GM18951 (cell line): Measurements from ENCODE around the gene CDKN2B-AS1.
"Not testable (repeated sequence)": the region's sequence is repeated elsewhere in the genome, so short reads cannot be mapped to it uniquely, and the experiment has no call there.

Source experiments
- POLR2A ChIP-seq: IDR thresholded peaks from 4 replicates; pipeline ENCODE4 v1.6.1; 2011; ENCODE audit warnings: mild to moderate bottlenecking; ENCODE audit not compliant: insufficient read length, insufficient read depth; ENCODE audit errors: extremely low read depth
- in situ Hi-C: fragments of 300-500 bp; cut with MboI; formaldehyde crosslinking; loops from one replicate; pipeline ENCODE4 v1.12.0; 2022; ENCODE audit warnings: low sequenced_read_pairs, mixed read lengths, inconsistent platforms; ENCODE audit not compliant: unreplicated experiment

CDKN2B-AS1 gene

GRCh38 chr9:22049411-22049810, 54.8 kb downstream of the CDKN2B-AS1 start:
- in situ Hi-C loops: no loop called here
- TF ChIP-seq POLR2A: no peak

- in situ Hi-C loops: no loop called here
- TF ChIP-seq POLR2A: no peak
These were observed 56.3 kb downstream of the CDKN2B-AS1 start for GRCh38 chr9:22050924-22051323.

DNA sequence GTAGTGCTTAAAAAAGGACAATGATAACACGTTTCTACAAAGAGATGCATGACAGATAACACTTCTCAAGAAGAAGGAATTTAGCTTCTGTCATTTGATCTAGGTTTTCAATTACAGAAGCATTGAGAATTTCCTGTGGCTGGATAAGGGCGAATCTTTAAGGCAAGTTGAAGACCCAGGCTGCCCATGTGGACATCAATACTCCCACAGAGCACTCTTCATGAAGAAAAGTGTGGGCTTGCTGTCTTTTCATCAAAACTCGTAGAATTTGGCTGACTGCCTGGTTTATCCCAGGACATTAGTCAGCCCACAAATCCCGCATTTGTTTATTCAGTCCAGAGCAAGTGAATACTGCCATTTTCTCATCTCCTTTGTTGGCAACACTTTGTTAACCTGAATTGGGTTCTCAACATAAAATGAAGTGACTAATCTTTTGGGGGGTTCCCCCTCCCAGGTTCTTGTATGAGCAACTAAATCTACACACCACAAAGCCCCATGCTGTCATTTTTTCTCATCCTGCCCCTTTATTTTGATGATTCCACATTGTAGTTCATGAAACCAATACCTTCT, 57.9 kb downstream of the CDKN2B-AS1 start:
- in situ Hi-C loops: no loop called here
- TF ChIP-seq POLR2A: no peak

GRCh38 chr9:22053178-22053577, 58.6 kb downstream of the CDKN2B-AS1 start:
- in situ Hi-C loops: no loop called here
- TF ChIP-seq POLR2A: no peak

DNA sequence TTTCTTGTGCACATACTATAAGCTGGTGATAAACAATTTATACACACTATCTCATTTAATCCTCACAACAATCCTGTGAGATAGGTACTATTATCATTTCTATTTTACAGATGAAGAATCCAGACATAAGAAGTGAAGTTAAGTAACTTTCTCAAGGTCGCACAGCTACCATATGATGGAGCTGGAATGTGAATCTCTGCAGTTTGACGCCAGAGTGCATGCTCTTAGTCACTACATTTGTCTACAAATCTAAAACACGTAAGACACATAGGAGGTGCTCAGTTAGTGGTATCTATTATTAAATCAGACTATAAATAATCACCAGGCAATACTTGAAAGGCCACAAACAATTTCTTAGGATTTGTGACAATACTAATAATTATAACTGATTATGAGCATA, 59.5 kb downstream of the CDKN2B-AS1 start:
- in situ Hi-C loops: no loop called here
- TF ChIP-seq POLR2A: no peak

DNA sequence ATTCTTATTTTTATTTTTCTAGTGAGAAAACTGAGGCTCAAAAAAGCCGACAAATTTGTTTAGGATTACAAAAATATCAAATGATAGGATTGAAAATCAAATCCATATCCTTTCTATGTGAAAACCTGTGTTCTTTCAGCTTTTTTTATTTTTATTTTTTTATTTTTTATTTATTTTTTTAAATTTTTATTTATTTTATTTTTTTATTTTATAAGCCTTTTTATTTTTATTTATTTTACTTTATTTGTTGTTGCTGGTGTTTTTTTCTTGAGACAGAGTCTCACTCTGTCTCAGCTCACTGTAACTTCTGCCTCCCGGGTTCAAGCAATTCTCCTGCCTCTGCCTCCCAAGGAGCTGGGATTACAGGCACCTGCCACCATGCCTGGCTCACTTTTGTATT, 59.9 kb downstream of the CDKN2B-AS1 start:
- in situ Hi-C loops: no loop called here
- TF ChIP-seq POLR2A: no peak

- in situ Hi-C loops: no loop called here
- no peak for TF ChIP-seq POLR2A
These were observed 60.5 kb downstream of the CDKN2B-AS1 start for GRCh38 chr9:22055090-22055489.

GRCh38 chr9:22056402-22056801, 61.8 kb downstream of the CDKN2B-AS1 start:
- in situ Hi-C loops: no loop called here
- TF ChIP-seq POLR2A: no peak

- in situ Hi-C loops: not testable (repeated sequence)
These were observed 63.4 kb downstream of the CDKN2B-AS1 start for GRCh38 chr9:22057972-22058371.

DNA sequence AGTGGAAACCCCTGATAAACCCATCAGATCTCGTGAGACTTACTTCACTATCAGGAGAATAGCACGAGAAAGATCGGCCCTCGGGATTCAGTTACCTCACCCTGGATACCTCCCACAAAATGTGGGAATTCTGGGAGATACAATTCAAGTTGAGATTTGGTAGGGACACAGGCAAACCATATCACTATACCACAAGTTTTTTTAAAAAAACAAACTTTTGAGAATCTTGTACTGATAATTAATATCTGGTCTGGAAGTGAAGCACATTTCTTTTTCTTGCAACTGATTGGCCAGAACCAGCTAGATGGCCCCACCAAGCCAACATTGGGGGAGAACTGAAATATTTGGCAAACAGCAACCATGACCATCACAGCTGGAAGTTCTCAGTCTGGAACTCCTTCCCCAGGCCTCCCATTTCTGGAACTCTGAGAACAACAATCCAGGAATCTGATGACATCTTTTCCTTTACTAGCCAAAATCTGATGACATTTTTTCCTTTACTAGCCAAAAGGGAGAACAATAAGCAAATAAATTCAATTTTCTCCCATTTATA, 66.3 kb downstream of the CDKN2B-AS1 start:
- in situ Hi-C loops: no loop called here
- TF ChIP-seq POLR2A: no peak

DNA sequence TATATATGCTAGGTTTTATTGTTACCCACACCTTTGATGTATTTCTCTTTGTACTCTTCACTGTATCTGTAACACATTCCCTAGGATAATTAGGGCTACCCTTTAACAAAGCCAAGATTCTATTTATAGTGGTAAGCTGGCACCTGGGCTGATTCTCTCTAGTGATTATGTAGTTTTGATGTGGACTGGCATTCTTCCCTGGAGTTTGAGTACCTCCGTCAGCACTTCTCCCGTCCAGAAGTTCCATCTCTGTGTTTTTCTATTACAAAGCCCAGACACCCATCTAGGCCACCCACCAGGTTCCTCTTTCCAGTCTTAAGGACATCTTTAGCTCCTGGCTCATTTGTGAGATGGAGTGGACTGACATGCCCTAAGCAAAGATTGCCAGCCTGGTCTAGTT, 70.4 kb downstream of the CDKN2B-AS1 start:
- no peak for TF ChIP-seq POLR2A
- in situ Hi-C loops: no loop called here

- in situ Hi-C loops: no loop called here
- no peak for TF ChIP-seq POLR2A
These were observed 71.0 kb downstream of the CDKN2B-AS1 start for GRCh38 chr9:22065431-22066200.

DNA sequence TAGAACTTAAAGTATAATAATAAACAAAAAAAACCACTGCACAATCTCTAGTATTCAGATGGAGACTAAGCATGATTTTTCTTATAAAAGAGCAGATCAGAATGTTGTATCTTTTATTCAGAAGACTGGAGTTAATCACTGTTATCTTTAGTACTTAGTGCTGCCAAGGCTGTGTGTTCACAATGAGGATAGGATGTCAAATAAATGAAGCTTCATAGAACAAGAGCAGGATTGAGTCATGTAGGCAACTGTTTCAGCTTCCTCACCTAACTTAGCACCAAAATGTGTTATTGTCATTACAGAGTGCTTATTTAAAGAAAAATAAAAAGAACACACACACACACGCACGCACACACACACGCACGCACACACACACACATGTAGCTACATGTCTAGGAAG, 72.6 kb downstream of the CDKN2B-AS1 start:
- TF ChIP-seq POLR2A: no peak
- in situ Hi-C loops: no loop called here

- in situ Hi-C loops: no loop called here
- TF ChIP-seq POLR2A: no peak
These were observed 73.8 kb downstream of the CDKN2B-AS1 start for GRCh38 chr9:22068369-22068768.
